Activated CD4-positive, alpha-beta T cell treated with anti-CD3 and anti-CD28 coated beads, Interleukin-2, amount 50 U/mL, for 1 hour (primary cell): ENCODE measurements around the gene NUB1.
"Not testable (repeated sequence)": the region's sequence is repeated elsewhere in the genome, so short reads cannot be mapped to it uniquely, and the experiment has no call there.

Source experiments
- DNase-seq: peaks from one replicate; pipeline ENCODE4 v3.0.0-alpha.2; 2020

The NUB1 gene

GRCh38 chr7:151341357-151342101 is at the start of gene NUB1:
NUB1 (plus strand) TSS chr7:151341812; CDS start chr7:151345350, 3,538 bp downstream.
- DNase-seq = peak; percentile 89

GRCh38 chr7:151292850-151293249 is 48.8 kb upstream of the NUB1 start:
- no peak for DNase-seq

GRCh38 chr7:151296202-151296992 is 45.2 kb upstream of the NUB1 start:
- DNase-seq = no peak

GRCh38 chr7:151298765-151299164 is 42.8 kb upstream of the NUB1 start:
- DNase-seq = no peak

- DNase-seq = no peak
These were observed 42.1 kb upstream of the NUB1 start for GRCh38 chr7:151299530-151299929.

- no peak for DNase-seq
These were observed 41.5 kb upstream of the NUB1 start for GRCh38 chr7:151299940-151300645.

- DNase-seq = no peak
These were observed 39.8 kb upstream of the NUB1 start for GRCh38 chr7:151301471-151302462.

- DNase-seq = not testable (repeated sequence)
These were observed 37.4 kb upstream of the NUB1 start for GRCh38 chr7:151304251-151304650.

- no peak for DNase-seq
These were observed 36.8 kb upstream of the NUB1 start for GRCh38 chr7:151304856-151305255.

- no peak for DNase-seq
These were observed 35.2 kb upstream of the NUB1 start for GRCh38 chr7:151306374-151306773.

- no peak for DNase-seq
These were observed 34.8 kb upstream of the NUB1 start for GRCh38 chr7:151306860-151307259.

GRCh38 chr7:151307536-151307935 is 34.1 kb upstream of the NUB1 start:
- DNase-seq = no peak

- DNase-seq = no peak
These were observed 33.4 kb upstream of the NUB1 start for GRCh38 chr7:151308256-151308655.

GRCh38 chr7:151308791-151309190 is 32.8 kb upstream of the NUB1 start:
- DNase-seq = no peak

GRCh38 chr7:151309311-151309710 is 32.3 kb upstream of the NUB1 start:
- DNase-seq = no peak

- no peak for DNase-seq
These were observed 31.0 kb upstream of the NUB1 start for GRCh38 chr7:151310578-151310977.

- DNase-seq = no peak
These were observed 30.2 kb upstream of the NUB1 start for GRCh38 chr7:151311294-151311864.

- no peak for DNase-seq
These were observed 29.3 kb upstream of the NUB1 start for GRCh38 chr7:151312356-151312755.

- DNase-seq = no peak
These were observed 28.5 kb upstream of the NUB1 start for GRCh38 chr7:151312831-151313809.

- DNase-seq = no peak
These were observed 27.8 kb upstream of the NUB1 start for GRCh38 chr7:151313857-151314256.

GRCh38 chr7:151314401-151314800 is 27.2 kb upstream of the NUB1 start:
- no peak for DNase-seq
